Sigmoid colon (tissue), 7 donors: ENCODE data around the gene RETREG3. TPM values are rescaled to one million over a fixed set of nuclear protein-coding genes. Genes with fewer than 3 reads are reported as not detected.

Experiments used
- DNase-seq: peaks from one replicate; pipeline ENCODE4 v3.0.0-alpha.2; 2019
- H3K27ac ChIP-seq, 4 donors: fragments of 200-600 bp; sonication (generic); one replicate each; pipeline ENCODE4 v1.5.1; 2016 to 2019; ENCODE audit warnings: mild to moderate bottlenecking in 1 of 4
- H3K27me3 ChIP-seq, 3 donors: fragments of 200-600 bp; sonication (generic); one replicate each; pipeline ENCODE4 v1.5.1; 2019; ENCODE audit warnings: mild to moderate bottlenecking in 1 of 3
- H3K36me3 ChIP-seq, 4 donors: fragments of 200-600 bp; sonication (generic); one replicate each; pipeline ENCODE4 v1.5.1; 2016 to 2019
- H3K4me1 ChIP-seq, 4 donors: fragments of 200-600 bp; sonication (generic); one replicate each; pipeline ENCODE4 v1.5.1; 2017 to 2019
- H3K4me3 ChIP-seq, 4 donors: fragments of 200-600 bp; sonication (generic); one replicate each; pipeline ENCODE4 v1.5.1; 2017 to 2019; ENCODE audit warnings: mild to moderate bottlenecking in 2 of 4, moderate library complexity in 1 of 4
- H3K9me3 ChIP-seq, 4 donors: fragments of 200-600 bp in 3 of 4; sonication (generic) in 3 of 4; one replicate each; pipeline versions ENCODE4 v1.5.1 to v1.6.1; 2013 to 2019
- EP300 ChIP-seq, 4 donors: sonication (generic); formaldehyde crosslinking; IDR thresholded peaks; one replicate each; pipeline ENCODE4 v1.6.1; 2017; ENCODE audit warnings: antibody characterized with exemption in 4 of 4
- POLR2A ChIP-seq, 2 donors: fragments of 450-650 bp; IDR thresholded peaks; one replicate each; pipeline ENCODE4 v1.6.1; 2016; ENCODE audit warnings: antibody characterized with exemption in 2 of 2, mild to moderate bottlenecking in 2 of 2, moderate library complexity in 2 of 2
- POLR2AphosphoS5 ChIP-seq, 4 donors: sonication (generic); formaldehyde crosslinking; IDR thresholded peaks; one replicate each; pipeline ENCODE4 v1.6.1; 2017; ENCODE audit warnings: antibody characterized with exemption in 4 of 4
- WGBS, 2 donors: extraction: QIAGEN DNeasy Blood & Tissue Kit; methylation state at CpG; one replicate each; pipeline ENCODE4 v1.1.7; 2013; 5-methylcytosine and 5-hydroxymethylcytosine counted together
- intact Hi-C: fragments of 100-400 bp; cut with DNase I; formaldehyde crosslinking; loops from one replicate; pipeline ENCODE4 v1.15.1; 2023
- polyA plus RNA-seq, 3 donors: library from polyadenylated mRNA; stranded (reverse); fragments of 200-250 nt; gene quantifications; one replicate each; pipeline ENCODE4 v1.2.3, GENCODE V29; 2013
- total RNA-seq, 4 donors: library from RNA; depleted of rRNA; stranded (reverse); fragments of >200 nt; gene quantifications; one replicate each; pipeline ENCODE4 v1.1.0, GENCODE V29; 2016
- TF ChIP-seq, protein P1 (sequence below), 4 experiments: fragments of 450-650 bp in 3 of 4; fragments of 200-600 bp in 1 of 4; IDR thresholded peaks; one replicate each; pipeline ENCODE4 v1.5.1; 2016 to 2019; ENCODE audit warnings: antibody characterized with exemption in 4 of 4, mild to moderate bottlenecking in 3 of 4, moderate library complexity in 2 of 4
- donor health status: healthy with polysubstance abuse.
- donor health status: Bipolar disorder and iron deficiency.
- donor health status: healthy.

RETREG3 gene
- total and polyA plus RNA-seq, 7 donors, result 7.2 to 82.0 (median 47.1) TPM

DNA sequence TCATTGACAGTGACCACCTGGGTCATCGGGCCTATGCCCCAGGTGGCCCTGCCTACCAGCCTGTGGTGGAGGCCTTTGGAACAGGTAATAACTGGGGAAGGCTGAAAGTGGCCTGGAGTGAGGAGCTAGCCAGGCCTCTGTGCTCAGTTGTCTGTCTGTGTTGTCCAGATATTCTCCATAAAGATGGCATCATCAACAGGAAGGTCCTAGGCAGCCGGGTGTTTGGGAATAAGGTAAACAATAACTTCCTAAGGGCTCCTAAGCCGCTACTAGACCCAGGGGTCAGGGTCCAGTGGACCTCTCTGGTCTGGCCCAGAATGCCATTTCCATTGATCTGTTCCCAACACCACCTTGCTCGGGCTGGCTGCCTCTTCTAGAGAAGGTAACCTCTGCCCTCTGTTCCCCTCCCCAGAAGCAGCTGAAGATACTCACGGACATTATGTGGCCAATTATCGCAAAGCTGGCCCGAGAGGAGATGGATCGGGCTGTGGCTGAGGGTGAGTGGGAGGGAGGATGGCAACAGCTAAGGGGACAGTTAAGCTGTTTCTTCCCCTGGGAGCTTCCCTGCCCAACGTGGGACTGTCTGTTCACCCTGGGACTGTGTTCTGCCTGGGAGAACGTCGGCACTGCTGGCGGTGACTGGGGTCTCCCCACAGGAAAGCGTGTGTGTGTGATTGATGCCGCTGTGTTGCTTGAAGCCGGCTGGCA is 44.2 kb downstream of the RETREG3 start:
- Histone ChIP-seq H3K4me3 (no peak overlapping the region), H3K4me1 (peaks cover 0 to 61% (median 53%) of the 10 kb centered on the region in 4 donors), H3K27ac (peak overlapping the region in 1 of 4 donors; percentile 97), H3K27me3 (no peaks in the 10 kb centered on the region), H3K36me3 (peaks cover 19 to 40% (median 30%) of the 10 kb centered on the region in 4 donors), H3K9me3 (no peaks in the 10 kb centered on the region)
- TF ChIP-seq POLR2A (IDR thresholded peaks at IDR 0.05) (no peak), POLR2AphosphoS5 (IDR thresholded peaks at IDR 0.05) (no peak), EP300 (IDR thresholded peaks at IDR 0.05) (no peak)
- TF ChIP-seq, protein P1, sequence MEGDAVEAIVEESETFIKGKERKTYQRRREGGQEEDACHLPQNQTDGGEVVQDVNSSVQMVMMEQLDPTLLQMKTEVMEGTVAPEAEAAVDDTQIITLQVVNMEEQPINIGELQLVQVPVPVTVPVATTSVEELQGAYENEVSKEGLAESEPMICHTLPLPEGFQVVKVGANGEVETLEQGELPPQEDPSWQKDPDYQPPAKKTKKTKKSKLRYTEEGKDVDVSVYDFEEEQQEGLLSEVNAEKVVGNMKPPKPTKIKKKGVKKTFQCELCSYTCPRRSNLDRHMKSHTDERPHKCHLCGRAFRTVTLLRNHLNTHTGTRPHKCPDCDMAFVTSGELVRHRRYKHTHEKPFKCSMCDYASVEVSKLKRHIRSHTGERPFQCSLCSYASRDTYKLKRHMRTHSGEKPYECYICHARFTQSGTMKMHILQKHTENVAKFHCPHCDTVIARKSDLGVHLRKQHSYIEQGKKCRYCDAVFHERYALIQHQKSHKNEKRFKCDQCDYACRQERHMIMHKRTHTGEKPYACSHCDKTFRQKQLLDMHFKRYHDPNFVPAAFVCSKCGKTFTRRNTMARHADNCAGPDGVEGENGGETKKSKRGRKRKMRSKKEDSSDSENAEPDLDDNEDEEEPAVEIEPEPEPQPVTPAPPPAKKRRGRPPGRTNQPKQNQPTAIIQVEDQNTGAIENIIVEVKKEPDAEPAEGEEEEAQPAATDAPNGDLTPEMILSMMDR (IDR thresholded peaks at IDR 0.05), result no peak
- DNase-seq, result no peak
- intact Hi-C loops, result no loop called here
- WGBS, 2 donors, result 91 to 94% methylated on average over 15 of the region's 15 CpGs

DNA sequence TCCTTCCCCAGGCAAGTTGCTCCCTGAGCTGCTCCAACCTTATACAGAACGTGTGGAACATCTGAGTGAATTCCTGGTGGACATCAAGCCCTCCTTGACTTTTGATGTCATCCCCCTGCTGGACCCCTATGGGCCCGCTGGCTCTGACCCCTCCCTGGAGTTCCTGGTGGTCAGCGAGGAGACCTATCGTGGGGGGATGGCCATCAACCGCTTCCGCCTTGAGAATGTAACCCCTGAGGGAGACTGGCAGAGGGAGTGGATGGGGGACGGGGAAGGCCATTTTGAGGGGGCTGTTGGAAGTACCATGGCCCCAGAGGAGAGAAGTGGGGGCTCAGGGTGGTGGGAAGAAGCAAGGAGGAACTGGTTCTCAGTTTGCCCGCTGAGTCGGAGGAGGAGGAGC is 45.2 kb downstream of the RETREG3 start:
- peaks cover 9 to 29% (median 20%) of the 10 kb centered on the region in 4 donors for H3K36me3 ChIP-seq
- 83 to 90% methylated on average over 9 of the region's 9 CpGs for WGBS, 2 donors
- no peaks in the 10 kb centered on the region for H3K27me3 ChIP-seq
- intact Hi-C loops, result no loop called here
- H3K4me3 ChIP-seq, result no peak overlapping the region
- H3K9me3 ChIP-seq, result no peaks in the 10 kb centered on the region
- no peak for TF ChIP-seq EP300 (IDR thresholded peaks at IDR 0.05)
- TF ChIP-seq, protein P1 (IDR thresholded peaks at IDR 0.05), result no peak
- no peak for DNase-seq
- H3K27ac ChIP-seq, result no peak overlapping the region
- H3K4me1 ChIP-seq, result peaks cover 0 to 60% (median 53%) of the 10 kb centered on the region in 4 donors

DNA sequence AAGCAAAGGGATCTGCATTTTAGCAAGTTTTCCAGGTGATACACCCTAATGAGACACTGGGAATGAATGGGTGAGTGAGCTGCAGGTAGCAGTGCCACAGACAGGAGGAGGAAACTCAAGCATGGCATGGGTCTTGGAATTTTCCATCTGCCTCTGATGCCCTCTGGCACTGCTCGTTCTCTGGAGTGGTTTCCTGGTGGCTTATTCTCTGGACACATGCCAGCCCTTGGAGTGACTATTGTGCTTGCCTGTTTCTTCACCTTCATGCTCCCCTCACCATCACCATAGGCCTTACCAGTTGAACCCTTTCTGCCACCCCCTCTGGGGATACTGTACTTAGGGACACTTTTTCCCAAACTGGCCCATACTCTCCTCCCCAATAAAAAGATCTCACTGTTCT is 45.6 kb downstream of the RETREG3 start:
- Histone ChIP-seq H3K36me3 (peaks cover 7 to 25% (median 18%) of the 10 kb centered on the region in 4 donors), H3K4me1 (peaks cover 0 to 56% (median 51%) of the 10 kb centered on the region in 4 donors), H3K27me3 (no peaks in the 10 kb centered on the region), H3K27ac (peak overlapping the region in 1 of 4 donors; percentile 90), H3K9me3 (no peaks in the 10 kb centered on the region), H3K4me3 (peak overlapping the region in 1 of 4 donors; percentile 95)
- intact Hi-C loops, result no loop called here
- WGBS, 2 donors, result 5 to 47% methylated on average over 1 of the region's 1 CpG
- no peak for DNase-seq
- TF ChIP-seq POLR2A (IDR thresholded peaks at IDR 0.05) (no peak), EP300 (IDR thresholded peaks at IDR 0.05) (no peak), POLR2AphosphoS5 (IDR thresholded peaks at IDR 0.05) (no peak)
- TF ChIP-seq, protein P1 (IDR thresholded peaks at IDR 0.05), result no peak

DNA sequence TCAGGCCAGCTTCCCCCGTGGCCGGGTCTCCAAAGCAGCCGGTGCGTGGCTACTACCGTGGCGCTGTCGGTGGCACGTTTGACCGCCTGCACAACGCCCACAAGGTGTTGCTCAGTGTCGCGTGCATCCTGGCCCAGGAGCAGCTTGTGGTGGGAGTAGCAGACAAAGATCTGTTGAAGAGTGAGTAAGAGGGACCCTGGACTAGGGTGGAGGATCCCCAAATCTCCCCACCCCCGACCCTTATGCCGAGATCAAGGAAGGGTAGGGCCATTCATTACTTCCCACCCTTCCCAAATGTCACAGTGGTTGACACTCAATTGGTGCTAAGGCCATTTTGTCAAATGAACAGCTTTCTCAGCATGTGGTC is 46.0 kb downstream of the RETREG3 start:
- 31 to 72% methylated on average over 14 of the region's 14 CpGs for WGBS, 2 donors
- H3K4me1 ChIP-seq, result peaks cover 0 to 52% (median 47%) of the 10 kb centered on the region in 4 donors
- H3K4me3 ChIP-seq, result peak overlapping the region; percentile 67 to 95 (median 80)
- intact Hi-C loops, result no loop called here
- no peak for TF ChIP-seq POLR2AphosphoS5 (IDR thresholded peaks at IDR 0.05)
- TF ChIP-seq POLR2A (IDR thresholded peaks at IDR 0.05), result no peak
- TF ChIP-seq EP300 (IDR thresholded peaks at IDR 0.05), result no peak
- TF ChIP-seq, protein P1 (IDR thresholded peaks at IDR 0.05), result no peak
- no peaks in the 10 kb centered on the region for H3K27me3 ChIP-seq
- H3K36me3 ChIP-seq, result peaks cover 7 to 24% (median 18%) of the 10 kb centered on the region in 4 donors
- DNase-seq, result no peak
- peak overlapping the region; percentile 81 to 90 (median 86) for H3K27ac ChIP-seq
- H3K9me3 ChIP-seq, result no peaks in the 10 kb centered on the region
